Panc1 (cell line): ENCODE results near the gene RNF144B. TPM values are rescaled to one million over a fixed set of nuclear protein-coding genes. Genes with fewer than 3 reads are reported as not detected.

ENCODE experiments used
- ATAC-seq: fragments of 200-7000 bp; cut with Tn5 transposase; 2 replicates; pipeline ENCODE4 v1.9.1; 2020; ENCODE audit warnings: mild to moderate bottlenecking, moderate library complexity
- BruUV-seq: library from RNA; stranded (reverse); fragments of 400-500 nt; replicated peaks from 2 replicates; lab custom pipeline; 2021; lab: Mats Ljungman, UMichigan
- CTCF ChIA-PET: fragments of 300-600 bp; sonication (Branson Sonifier 250); formaldehyde crosslinking; loops from one replicate; lab custom pipeline; 2022; ENCODE audit warnings: antibody characterized with exemption; lab: Charles Lee
- POLR2A ChIA-PET: fragments of 300-600 bp; sonication (Branson Sonifier 250); formaldehyde crosslinking; loops from one replicate; lab custom pipeline; 2022; ENCODE audit warnings: antibody characterized with exemption; lab: Charles Lee
- DNase-seq: peaks from one replicate; pipeline ENCODE4 v3.0.0-alpha.2; 2010; ENCODE audit warnings: low read depth, low spot score
- H3K27ac ChIP-seq: 2 replicates; pipeline ENCODE4 v1.5.1; 2011; ENCODE audit warnings: mild to moderate bottlenecking, low read length, inconsistent platforms
- H3K27me3 ChIP-seq: fragments of 200-500 bp; sonication (Bioruptor generic); 2 replicates; pipeline ENCODE4 v1.6.0; 2014; ENCODE audit warnings: low read length, inconsistent platforms; ENCODE audit not compliant: control insufficient read depth, insufficient read depth
- H3K36me3 ChIP-seq: fragments of 200-500 bp; sonication (Bioruptor generic); 2 replicates; pipeline ENCODE4 v1.5.1; 2014; ENCODE audit warnings: inconsistent platforms, mild to moderate bottlenecking, low read length, moderate library complexity; ENCODE audit not compliant: control insufficient read depth, insufficient read depth
- H3K4me1 ChIP-seq: 2 replicates; pipeline ENCODE4 v1.5.1; 2011; ENCODE audit warnings: inconsistent platforms, mild to moderate bottlenecking, low read length, moderate library complexity; ENCODE audit not compliant: control insufficient read depth, insufficient read depth
- H3K4me3 ChIP-seq, 2 experiments: 2 replicates each; pipeline ENCODE4 v1.5.1; 2011 to 2012; ENCODE audit warnings: low read depth in 2 of 2, low read length in 2 of 2, mild to moderate bottlenecking in 2 of 2, inconsistent platforms in 1 of 2, moderate library complexity in 1 of 2
- H3K9me3 ChIP-seq: fragments of 200-500 bp; sonication (Bioruptor generic); 2 replicates; pipeline ENCODE4 v1.5.1; 2014; ENCODE audit warnings: low read depth, mild to moderate bottlenecking, inconsistent platforms, low read length, moderate library complexity; ENCODE audit not compliant: control insufficient read depth, insufficient read depth
- CTCF ChIP-seq: fragments of 450-650 bp; IDR thresholded peaks from 2 replicates; pipeline ENCODE4 v1.5.1; 2017; ENCODE audit warnings: mild to moderate bottlenecking
- POLR2AphosphoS5 ChIP-seq: IDR thresholded peaks from 2 replicates; pipeline ENCODE4 v1.6.1; 2012; ENCODE audit warnings: mild to moderate bottlenecking, low read depth, low read length, moderate library complexity
- REST ChIP-seq, 2 experiments: IDR thresholded peaks; 2 replicates each; pipeline ENCODE4 v1.6.1; 2011 to 2012; ENCODE audit warnings: low read depth in 2 of 2, control low read depth in 1 of 2, low read length in 1 of 2, mild to moderate bottlenecking in 1 of 2, moderate library complexity in 1 of 2; ENCODE audit not compliant: insufficient read depth in 1 of 2
- SIN3A ChIP-seq: IDR thresholded peaks from 2 replicates; pipeline ENCODE4 v1.6.1; 2012; ENCODE audit warnings: low read depth, mild to moderate bottlenecking, low read length, moderate library complexity, borderline replicate concordance; ENCODE audit not compliant: insufficient read depth
- TCF7L2 ChIP-seq: IDR thresholded peaks from 2 replicates; pipeline ENCODE4 v1.6.1; 2011; ENCODE audit warnings: mild to moderate bottlenecking, low read depth, low read length, inconsistent platforms
- in situ Hi-C: cut with HindIII; loops from 2 replicates; pipeline ENCODE4 v1.10.0; 2016; ENCODE audit warnings: low sequenced_read_pairs, low pct_unique_long_range_greater_than_20kb
- intact Hi-C: fragments of 100-400 bp; cut with micrococcal nuclease; formaldehyde crosslinking; loops from one replicate; pipeline ENCODE4 v1.10.0; 2022; ENCODE audit not compliant: unreplicated experiment
- total RNA-seq: library from RNA; stranded (reverse); gene quantifications from one replicate; pipeline ENCODE4 v1.2.1, GENCODE V29; 2021; ENCODE audit not compliant: unreplicated experiment

Gene RNF144B
- total RNA-seq, 1 experiment from 2014 or later: 5.6 TPM

- no peaks in the 10 kb centered on the region for H3K4me1 ChIP-seq
- ATAC-seq (no peak), DNase-seq (no peak)
- intact Hi-C loops (no loop called here), in situ Hi-C loops (no loop called here)
- BruUV-seq: no TSS peak
- ChIA-PET POLR2A (no interaction called here), CTCF (no interaction called here)
- no peaks in the 10 kb centered on the region for H3K9me3 ChIP-seq
- no peaks in the 10 kb centered on the region for H3K36me3 ChIP-seq
- H3K27ac ChIP-seq: no peak overlapping the region
- H3K4me3 ChIP-seq: no peak overlapping the region
- TF ChIP-seq POLR2AphosphoS5 (no peak), TCF7L2 (no peak), SIN3A (no peak), REST (IDR thresholded peaks at IDR 0.05; ENCODE audit: insufficient read depth in 1 of 2, low read depth in 2 of 2, low read length in 1 of 2) (no peak), CTCF (no peak)
- no peaks in the 10 kb centered on the region; the same call in 1 of the 2 replicates for H3K27me3 ChIP-seq
Measured at GRCh38 chr6:18510644-18511033, 123.5 kb downstream of the RNF144B start.

DNA sequence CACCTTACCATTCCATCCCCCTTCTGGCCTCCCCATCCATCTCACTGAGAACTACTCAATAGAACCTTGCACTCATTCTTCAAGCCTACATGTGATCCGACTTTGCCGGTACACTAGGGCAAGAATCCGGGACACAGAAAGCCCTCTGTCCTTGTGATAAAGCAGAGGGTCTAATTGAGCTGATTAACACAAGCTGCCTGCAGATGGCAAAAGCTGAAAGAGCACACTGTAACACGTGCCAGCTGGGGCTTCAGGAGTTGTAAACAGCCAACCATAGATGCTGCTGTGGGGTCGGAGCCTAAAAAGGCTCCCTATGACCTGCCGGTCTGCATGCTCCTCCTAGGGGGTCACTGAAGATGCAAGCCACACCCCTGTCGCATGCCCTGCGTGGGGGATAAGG lies 124.1 kb downstream of the RNF144B start:
- Histone ChIP-seq H3K4me1 (no peaks in the 10 kb centered on the region), H3K9me3 (no peaks in the 10 kb centered on the region), H3K27me3 (no peaks in the 10 kb centered on the region; the same call in 1 of the 2 replicates), H3K27ac (no peak overlapping the region), H3K4me3 (no peak overlapping the region), H3K36me3 (no peaks in the 10 kb centered on the region)
- TF ChIP-seq TCF7L2: no peak
- no peak for TF ChIP-seq POLR2AphosphoS5
- TF ChIP-seq REST (IDR thresholded peaks at IDR 0.05; ENCODE audit: insufficient read depth in 1 of 2, low read depth in 2 of 2, low read length in 1 of 2): no peak
- TF ChIP-seq SIN3A: no peak
- TF ChIP-seq CTCF: no peak
- DNase-seq (no peak), ATAC-seq (no peak)
- BruUV-seq: no TSS peak
- ChIA-PET CTCF (no interaction called here), POLR2A (no interaction called here)
- in situ Hi-C loops (no loop called here), intact Hi-C loops (no loop called here)
